HG03469 (cell line): ENCODE results near the gene PARN.

Source experiments
- ATAC-seq: cut with Tn5 transposase; IDR thresholded peaks from one replicate; pipeline ENCODE4 v1.9.1; 2021; ENCODE audit warnings: mild to moderate bottlenecking, moderate library complexity, moderate number of reproducible peaks; ENCODE audit not compliant: unreplicated experiment

PARN gene

GRCh38 chr16:14501331-14502255 lies 128.5 kb downstream of the PARN start:
- ATAC-seq: no peak

- no peak for ATAC-seq
These were observed 129.3 kb downstream of the PARN start for GRCh38 chr16:14500791-14501190.

- ATAC-seq: no peak
These were observed 130.9 kb downstream of the PARN start for GRCh38 chr16:14499110-14499509.

GRCh38 chr16:14497245-14498082 lies 132.6 kb downstream of the PARN start:
- ATAC-seq: no peak

- ATAC-seq: no peak
These were observed 133.3 kb downstream of the PARN start for GRCh38 chr16:14496786-14497185.

- no peak for ATAC-seq
These were observed 133.9 kb downstream of the PARN start for GRCh38 chr16:14496047-14496770.

GRCh38 chr16:14495213-14496046 lies 134.6 kb downstream of the PARN start:
- ATAC-seq: no peak

- ATAC-seq: no peak
These were observed 135.6 kb downstream of the PARN start for GRCh38 chr16:14494396-14494966.

- no peak for ATAC-seq
These were observed 136.3 kb downstream of the PARN start for GRCh38 chr16:14493791-14494190.

GRCh38 chr16:14492614-14493013 lies 137.4 kb downstream of the PARN start:
- ATAC-seq: no peak

GRCh38 chr16:14491861-14492529 lies 138.1 kb downstream of the PARN start:
- no peak for ATAC-seq

- no peak for ATAC-seq
These were observed 139.8 kb downstream of the PARN start for GRCh38 chr16:14490235-14490634.

GRCh38 chr16:14489460-14489859 lies 140.6 kb downstream of the PARN start:
- no peak for ATAC-seq

GRCh38 chr16:14487579-14487978 lies 142.5 kb downstream of the PARN start:
- no peak for ATAC-seq

- ATAC-seq: no peak
These were observed 143.3 kb downstream of the PARN start for GRCh38 chr16:14486520-14487303.

GRCh38 chr16:14485811-14486519 lies 144.1 kb downstream of the PARN start:
- no peak for ATAC-seq

- ATAC-seq: no peak
These were observed 144.9 kb downstream of the PARN start for GRCh38 chr16:14485121-14485551.

- no peak for ATAC-seq
These were observed 146.2 kb downstream of the PARN start for GRCh38 chr16:14483819-14484385.
